Skeletal muscle tissue (tissue), 4 donors: Measurements from ENCODE around the gene BCL2L13. TPM values are rescaled to one million over a fixed set of nuclear protein-coding genes. Genes with fewer than 3 reads are reported as not detected.
A peak's percentile ranks its signal among the peaks of the same experiment; 100 is the strongest.
"Not testable (repeated sequence)": the region's sequence is repeated elsewhere in the genome, so short reads cannot be mapped to it uniquely, and the experiment has no call there.

Source experiments
- H3K27ac ChIP-seq: one replicate; pipeline ENCODE4 v1.7.0; 2013; ENCODE audit warnings: mild to moderate bottlenecking, low read depth, low read length, inconsistent platforms
- H3K27me3 ChIP-seq, 3 donors: one replicate each; pipeline ENCODE4 v1.7.0; 2013; ENCODE audit warnings: low read length in 3 of 3; ENCODE audit not compliant: control insufficient read depth in 3 of 3, insufficient read depth in 3 of 3
- H3K36me3 ChIP-seq, 3 donors: one replicate each; pipeline ENCODE4 v1.7.0; 2013; ENCODE audit warnings: low read length in 3 of 3; ENCODE audit not compliant: control insufficient read depth in 3 of 3, insufficient read depth in 3 of 3
- H3K4me1 ChIP-seq, 3 donors: one replicate each; pipeline ENCODE4 v1.7.0; 2013; ENCODE audit warnings: low read length in 3 of 3, mild to moderate bottlenecking in 3 of 3; ENCODE audit not compliant: control insufficient read depth in 3 of 3, insufficient read depth in 3 of 3
- H3K4me3 ChIP-seq, 3 donors: one replicate each; pipeline ENCODE4 v1.7.0; 2013; ENCODE audit warnings: low read length in 3 of 3
- H3K9ac ChIP-seq, 3 donors: one replicate each; pipeline ENCODE4 v1.7.0; 2013; ENCODE audit warnings: low read length in 3 of 3, mild to moderate bottlenecking in 3 of 3, moderate library complexity in 2 of 3, low read depth in 1 of 3
- H3K9me3 ChIP-seq, 3 donors: one replicate each; pipeline ENCODE4 v1.7.0; 2013; ENCODE audit warnings: low read length in 3 of 3; ENCODE audit not compliant: control insufficient read depth in 3 of 3
- total RNA-seq: library from RNA; depleted of rRNA; stranded (reverse); fragments of >200 nt; gene quantifications from one replicate; pipeline ENCODE4 v1.2.3, GENCODE V29; 2014
- donor health status: Osteomylitis.

Gene BCL2L13
- total RNA-seq, 1 donor from 2014 or later: 41.2 TPM

DNA sequence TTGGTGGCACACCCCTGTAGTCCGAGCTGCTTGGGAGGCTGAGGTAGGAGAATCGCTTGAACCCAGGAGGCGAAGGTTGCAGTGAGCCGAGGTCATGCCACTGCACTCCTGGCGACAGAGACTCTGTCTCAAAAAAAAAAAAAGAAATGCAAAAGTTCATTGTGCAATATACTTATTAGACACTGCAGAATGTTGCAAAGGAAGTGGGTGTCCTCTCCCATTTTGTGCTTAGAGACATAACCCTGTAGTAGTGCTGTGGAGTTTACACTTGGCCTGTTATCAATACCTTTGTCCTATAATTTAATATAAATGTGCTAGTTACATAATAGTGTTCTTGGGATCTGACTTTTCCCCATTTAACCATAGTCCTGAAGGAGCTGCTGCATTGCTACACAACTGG lies 9.4 kb downstream of the BCL2L13 start:
- peaks cover 0 to 4% (median 0%) of the 10 kb centered on the region in 3 donors for H3K4me1 ChIP-seq
- no peak overlapping the region for H3K4me3 ChIP-seq
- no peaks in the 10 kb centered on the region for H3K27me3 ChIP-seq
- no peaks in the 10 kb centered on the region for H3K36me3 ChIP-seq
- H3K9me3 ChIP-seq: no peaks in the 10 kb centered on the region
- H3K9ac ChIP-seq: no peak overlapping the region
- H3K27ac ChIP-seq: no peak overlapping the region

DNA sequence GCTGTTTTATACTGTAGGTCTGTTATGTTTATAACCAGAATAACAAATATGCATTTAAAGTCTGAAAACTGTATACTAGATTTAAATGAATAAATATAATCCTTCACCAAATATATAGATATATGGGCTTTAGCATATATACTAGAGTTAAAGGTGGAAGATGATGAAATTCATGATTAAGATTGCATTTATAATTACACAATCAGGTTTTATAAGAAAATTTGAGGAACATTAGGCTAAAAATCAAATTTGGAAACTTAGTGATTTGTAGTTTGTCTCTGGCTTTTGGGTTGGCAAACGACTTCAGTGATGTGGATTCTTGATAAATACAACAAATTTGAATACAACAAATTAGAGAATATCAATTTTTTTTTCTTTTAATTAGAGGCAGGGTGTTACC lies 10.0 kb downstream of the BCL2L13 start:
- no peak overlapping the region for H3K9ac ChIP-seq
- H3K9me3 ChIP-seq: no peaks in the 10 kb centered on the region
- H3K27ac ChIP-seq: no peak overlapping the region
- H3K4me3 ChIP-seq: no peak overlapping the region
- H3K4me1 ChIP-seq: peaks cover 0 to 4% (median 0%) of the 10 kb centered on the region in 3 donors
- H3K36me3 ChIP-seq: no peaks in the 10 kb centered on the region
- no peaks in the 10 kb centered on the region for H3K27me3 ChIP-seq

DNA sequence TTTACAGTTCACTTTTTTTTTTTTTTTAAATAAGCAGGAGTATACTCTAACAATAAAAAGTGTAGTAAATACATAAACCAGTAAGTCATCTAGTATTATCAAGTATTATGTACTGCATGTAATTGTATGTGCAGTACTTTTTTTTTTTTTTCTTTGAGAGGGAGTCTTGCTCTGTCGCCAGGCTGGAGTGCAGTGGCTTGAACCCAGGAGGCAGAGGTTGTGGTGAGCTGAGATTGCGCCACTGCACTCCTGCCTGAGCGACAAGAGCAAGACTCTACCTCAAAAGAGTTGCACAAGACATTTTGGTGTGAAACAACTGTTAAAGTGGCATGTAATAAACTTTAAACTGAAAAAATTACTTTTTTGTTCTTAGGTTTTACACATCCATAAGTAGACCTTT lies 16.7 kb downstream of the BCL2L13 start:
- H3K4me3 ChIP-seq: no peak overlapping the region

DNA sequence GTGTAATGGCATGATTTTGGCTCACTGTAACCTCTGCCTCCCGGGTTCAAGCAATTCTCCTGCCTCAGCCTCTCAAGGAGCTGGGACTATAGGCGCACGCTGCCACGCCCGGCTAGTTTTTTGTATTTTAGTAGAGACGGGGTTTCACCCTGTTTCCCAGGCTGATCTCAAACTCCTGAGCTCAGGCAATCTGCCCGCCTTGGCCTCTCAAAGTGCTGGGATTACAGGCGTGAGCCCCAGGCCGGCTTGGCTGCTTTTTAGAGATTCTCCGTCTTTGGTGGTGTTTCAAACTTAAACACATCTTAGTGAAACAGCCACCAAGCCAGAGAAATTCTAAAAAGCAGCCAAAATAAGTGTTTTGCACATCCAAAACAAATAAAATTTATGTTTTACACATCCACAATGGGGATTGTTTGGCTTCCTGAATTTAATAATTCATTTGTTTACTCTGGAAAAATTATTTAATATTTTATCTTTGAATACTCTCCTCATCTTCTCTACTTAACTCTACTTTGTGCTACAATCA lies 18.4 kb downstream of the BCL2L13 start:
- H3K4me3 ChIP-seq: no peak overlapping the region
- no peaks in the 10 kb centered on the region for H3K4me1 ChIP-seq
- H3K36me3 ChIP-seq: peaks cover 3 to 18% (median 6%) of the 10 kb centered on the region in 3 donors
- no peaks in the 10 kb centered on the region for H3K9me3 ChIP-seq
- H3K9ac ChIP-seq: no peak overlapping the region
- H3K27me3 ChIP-seq: no peaks in the 10 kb centered on the region
- no peak overlapping the region for H3K27ac ChIP-seq

More for the DNA sequence above, 16.7 kb downstream of the BCL2L13 start:
- no peaks in the 10 kb centered on the region for H3K27me3 ChIP-seq
- peaks cover 3 to 12% (median 6%) of the 10 kb centered on the region in 3 donors for H3K36me3 ChIP-seq
- H3K9me3 ChIP-seq: no peaks in the 10 kb centered on the region
- H3K4me1 ChIP-seq: no peaks in the 10 kb centered on the region
- H3K9ac ChIP-seq: no peak overlapping the region
- no peak overlapping the region for H3K27ac ChIP-seq

DNA sequence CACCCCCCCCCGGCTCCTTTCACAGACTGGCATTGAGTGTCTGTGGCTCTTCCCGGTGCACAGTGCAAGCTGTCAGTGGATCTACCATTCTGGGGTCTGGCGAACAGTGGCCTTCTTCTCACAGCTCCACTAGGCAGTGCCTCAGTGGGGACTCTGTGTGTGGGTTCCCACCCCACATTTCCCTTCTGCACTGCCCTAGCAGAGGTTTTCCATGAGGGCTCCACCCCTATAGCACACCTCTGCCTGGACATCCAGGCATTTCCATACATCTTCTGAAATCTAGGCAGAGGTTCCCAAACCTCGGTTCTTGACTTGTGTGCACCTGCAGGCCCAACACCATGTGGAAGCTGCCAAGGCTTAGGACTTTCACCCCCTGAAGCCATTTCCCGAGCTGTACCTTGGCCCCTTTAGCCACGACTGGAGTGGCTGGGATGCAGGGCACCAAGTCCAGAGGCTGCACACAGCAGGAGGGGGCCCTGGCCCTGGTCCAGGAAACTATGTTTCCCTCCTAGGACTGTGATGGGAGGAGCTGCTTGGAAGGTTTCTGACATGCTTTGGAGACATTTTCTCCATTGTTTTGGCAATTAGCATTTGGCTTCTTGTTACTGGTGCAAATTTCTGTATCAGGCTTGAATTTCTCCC lies 26.0 kb downstream of the BCL2L13 start:
- Histone ChIP-seq H3K4me1 (no peaks in the 10 kb centered on the region), H3K9ac (no peak overlapping the region), H3K27me3 (no peaks in the 10 kb centered on the region), H3K27ac (no peak overlapping the region), H3K36me3 (peaks cover 12 to 19% (median 15%) of the 10 kb centered on the region in 3 donors), H3K9me3 (no peaks in the 10 kb centered on the region), H3K4me3 (no peak overlapping the region)

DNA sequence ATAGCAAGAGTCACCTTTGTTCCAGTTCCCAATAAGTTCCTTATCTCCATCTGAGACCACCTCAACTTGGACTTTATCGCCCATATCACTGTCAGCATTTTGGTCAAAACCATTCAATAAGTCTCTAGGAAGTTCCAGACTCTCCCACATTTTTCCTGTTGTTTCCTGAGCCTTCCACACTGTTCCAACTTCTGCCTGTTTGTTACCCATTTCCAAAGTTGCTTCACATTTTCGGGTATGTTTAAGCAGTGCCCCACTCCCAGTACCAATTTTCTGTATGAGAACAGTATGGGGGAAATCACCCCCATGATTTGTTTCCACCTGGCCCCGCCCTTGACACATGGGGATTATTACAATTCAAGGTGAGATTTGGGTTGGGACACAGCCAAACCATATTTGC lies 26.7 kb downstream of the BCL2L13 start:
- H3K27ac ChIP-seq: no peak overlapping the region
- no peak overlapping the region for H3K4me3 ChIP-seq
- H3K9ac ChIP-seq: no peak overlapping the region
- no peaks in the 10 kb centered on the region for H3K4me1 ChIP-seq
- H3K27me3 ChIP-seq: no peaks in the 10 kb centered on the region
- peaks cover 12 to 20% (median 14%) of the 10 kb centered on the region in 3 donors for H3K36me3 ChIP-seq
- H3K9me3 ChIP-seq: no peaks in the 10 kb centered on the region

DNA sequence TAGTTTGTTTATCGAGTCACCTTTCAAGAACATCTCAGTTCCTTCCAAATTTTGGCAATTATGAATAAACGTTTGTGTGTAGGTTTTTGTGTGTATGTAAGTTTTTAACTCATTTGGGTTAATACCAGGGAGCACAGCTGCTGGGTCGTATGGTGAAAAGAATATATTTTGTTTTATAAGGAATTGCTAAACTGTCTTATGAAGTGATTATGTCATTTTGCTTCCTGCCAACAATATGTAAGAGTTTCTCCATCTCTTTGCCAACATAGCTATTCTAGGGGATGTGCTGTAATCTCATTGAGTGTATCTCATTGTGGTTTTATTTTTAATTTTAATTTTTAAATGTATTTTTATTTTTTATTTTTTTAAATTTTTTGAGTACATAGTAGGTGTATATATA lies 27.3 kb downstream of the BCL2L13 start:
- Histone ChIP-seq H3K36me3 (peaks cover 9 to 22% (median 15%) of the 10 kb centered on the region in 3 donors), H3K9ac (no peak overlapping the region), H3K27me3 (no peaks in the 10 kb centered on the region), H3K27ac (no peak overlapping the region), H3K4me3 (no peak overlapping the region), H3K4me1 (no peaks in the 10 kb centered on the region), H3K9me3 (no peaks in the 10 kb centered on the region)

DNA sequence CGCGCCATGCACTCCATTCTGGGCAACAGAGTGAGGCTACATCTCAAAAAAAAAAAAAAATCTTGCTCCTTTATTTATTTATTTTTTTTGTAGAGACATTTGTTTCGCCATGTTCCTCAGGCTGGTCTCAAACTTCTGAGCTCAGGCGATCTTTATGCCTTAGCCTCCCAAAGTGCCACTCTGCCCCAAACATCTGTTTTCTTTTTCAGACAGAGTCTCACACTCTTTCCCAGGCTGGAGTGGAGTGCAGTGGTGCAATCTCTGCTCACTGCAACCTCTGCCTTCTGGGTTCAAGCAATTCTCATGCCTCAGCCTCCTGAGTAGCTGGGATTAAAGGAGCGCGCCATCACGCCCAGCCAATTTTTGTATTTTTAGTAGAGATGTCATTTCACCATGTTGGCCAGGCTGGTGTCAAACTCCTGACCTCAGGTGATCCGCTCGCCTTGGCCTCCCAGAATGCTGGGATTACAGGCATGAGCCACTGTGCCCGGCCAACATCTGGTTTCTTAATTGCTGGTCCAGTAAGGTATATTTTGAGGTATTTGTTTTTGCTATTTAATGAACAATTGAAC lies 33.0 kb downstream of the BCL2L13 start:
- not testable (repeated sequence) for H3K9me3 ChIP-seq, H3K27me3 ChIP-seq, H3K4me3 ChIP-seq, H3K9ac ChIP-seq, H3K36me3 ChIP-seq
- peaks cover 7 to 14% (median 7%) of the 10 kb centered on the region in 3 donors for H3K4me1 ChIP-seq
- peak overlapping the region; percentile 33 for H3K27ac ChIP-seq

DNA sequence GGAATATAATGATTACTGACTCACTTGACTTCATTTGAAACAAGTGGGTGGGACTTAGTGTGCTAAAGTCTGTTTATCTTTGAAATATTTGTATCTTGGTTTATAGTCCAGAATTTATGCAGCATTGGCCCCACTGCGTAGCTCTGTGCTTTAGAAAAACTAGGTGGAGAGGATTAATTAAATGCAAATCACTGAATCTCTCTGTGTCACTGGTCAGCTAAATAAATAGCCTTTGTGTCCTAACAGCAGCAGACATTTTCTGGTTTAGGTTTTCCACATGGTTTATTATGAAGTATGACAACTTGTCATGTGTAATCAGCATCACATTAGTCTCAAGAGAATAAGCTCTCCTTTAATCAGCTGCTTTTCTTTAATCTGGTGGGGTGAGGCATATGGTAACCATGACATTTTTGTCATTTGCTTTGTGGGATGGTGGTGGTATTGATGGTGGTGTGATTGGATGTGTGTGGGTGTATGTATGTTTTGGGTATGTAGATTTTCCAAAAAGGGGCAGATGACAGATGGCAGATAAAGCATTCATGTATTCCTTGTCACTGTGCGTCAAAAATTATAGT lies 33.9 kb downstream of the BCL2L13 start:
- Histone ChIP-seq H3K4me3 (no peak overlapping the region), H3K36me3 (peaks cover 0 to 7% (median 4%) of the 10 kb centered on the region in 3 donors), H3K9me3 (no peaks in the 10 kb centered on the region), H3K27ac (peak overlapping the region; percentile 33), H3K9ac (no peak overlapping the region), H3K4me1 (peaks cover 7 to 14% (median 7%) of the 10 kb centered on the region in 3 donors), H3K27me3 (no peaks in the 10 kb centered on the region)

DNA sequence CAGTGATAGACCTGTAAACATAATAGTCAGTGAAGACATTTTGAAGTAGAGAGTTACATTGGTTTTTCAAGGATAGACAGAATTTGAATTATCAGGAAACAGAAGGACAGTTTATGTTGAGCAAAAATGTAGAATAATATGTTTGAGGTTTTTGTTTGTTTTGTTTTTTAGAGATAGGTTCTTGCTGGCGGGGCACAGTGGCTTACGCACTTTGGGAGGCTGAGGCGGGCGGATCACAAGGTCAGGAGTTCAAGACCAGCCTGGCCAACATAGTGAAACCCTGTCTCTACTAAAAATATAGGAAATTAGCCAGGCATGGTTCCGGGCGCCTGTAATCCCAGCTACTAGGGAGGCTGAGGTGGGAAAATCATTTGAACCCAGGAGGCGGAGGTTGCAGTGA lies 35.6 kb downstream of the BCL2L13 start:
- Histone ChIP-seq H3K9ac (no peak overlapping the region), H3K27ac (no peak overlapping the region)

More for the DNA sequence above, 35.6 kb downstream of the BCL2L13 start:
- Histone ChIP-seq H3K9me3 (no peaks in the 10 kb centered on the region), H3K27me3 (no peaks in the 10 kb centered on the region), H3K36me3 (peaks cover 0 to 7% (median 4%) of the 10 kb centered on the region in 3 donors), H3K4me1 (peaks cover 7 to 14% (median 11%) of the 10 kb centered on the region in 3 donors), H3K4me3 (no peak overlapping the region)
